HG03457 (cell line): ENCODE data around the gene HPN.

Source experiments
- ATAC-seq: cut with Tn5 transposase; IDR thresholded peaks from one replicate; pipeline ENCODE4 v1.9.1; 2021; ENCODE audit warnings: moderate number of reproducible peaks; ENCODE audit not compliant: unreplicated experiment

HPN gene

GRCh38 chr19:35060160-35060855, 18.8 kb downstream of the HPN start:
- no peak for ATAC-seq

GRCh38 chr19:35061583-35062373, 20.3 kb downstream of the HPN start:
- ATAC-seq = no peak

- ATAC-seq = no peak
Observed at GRCh38 chr19:35062942-35063341, 21.4 kb downstream of the HPN start.

GRCh38 chr19:35063940-35064818, 22.7 kb downstream of the HPN start:
- ATAC-seq = no peak

GRCh38 chr19:35065574-35065973, 24.1 kb downstream of the HPN start:
- no peak for ATAC-seq

DNA sequence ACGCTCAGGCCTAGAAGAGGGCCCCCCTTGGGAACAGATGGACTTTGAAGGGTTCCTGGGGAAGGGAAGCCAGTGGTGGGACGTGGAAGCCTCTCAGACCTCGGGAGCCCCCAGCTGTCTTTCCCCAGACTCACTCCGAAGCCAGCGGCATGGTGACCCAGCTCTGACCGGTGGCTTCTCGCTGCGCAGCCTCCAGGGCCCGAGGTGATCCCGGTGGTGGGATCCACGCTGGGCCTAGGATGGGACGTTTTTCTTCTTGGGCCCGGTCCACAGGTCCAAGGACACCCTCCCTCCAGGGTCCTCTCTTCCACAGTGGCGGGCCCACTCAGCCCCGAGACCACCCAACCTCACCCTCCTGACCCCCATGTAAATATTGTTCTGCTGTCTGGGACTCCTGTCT, 24.6 kb downstream of the HPN start:
- no peak for ATAC-seq

DNA sequence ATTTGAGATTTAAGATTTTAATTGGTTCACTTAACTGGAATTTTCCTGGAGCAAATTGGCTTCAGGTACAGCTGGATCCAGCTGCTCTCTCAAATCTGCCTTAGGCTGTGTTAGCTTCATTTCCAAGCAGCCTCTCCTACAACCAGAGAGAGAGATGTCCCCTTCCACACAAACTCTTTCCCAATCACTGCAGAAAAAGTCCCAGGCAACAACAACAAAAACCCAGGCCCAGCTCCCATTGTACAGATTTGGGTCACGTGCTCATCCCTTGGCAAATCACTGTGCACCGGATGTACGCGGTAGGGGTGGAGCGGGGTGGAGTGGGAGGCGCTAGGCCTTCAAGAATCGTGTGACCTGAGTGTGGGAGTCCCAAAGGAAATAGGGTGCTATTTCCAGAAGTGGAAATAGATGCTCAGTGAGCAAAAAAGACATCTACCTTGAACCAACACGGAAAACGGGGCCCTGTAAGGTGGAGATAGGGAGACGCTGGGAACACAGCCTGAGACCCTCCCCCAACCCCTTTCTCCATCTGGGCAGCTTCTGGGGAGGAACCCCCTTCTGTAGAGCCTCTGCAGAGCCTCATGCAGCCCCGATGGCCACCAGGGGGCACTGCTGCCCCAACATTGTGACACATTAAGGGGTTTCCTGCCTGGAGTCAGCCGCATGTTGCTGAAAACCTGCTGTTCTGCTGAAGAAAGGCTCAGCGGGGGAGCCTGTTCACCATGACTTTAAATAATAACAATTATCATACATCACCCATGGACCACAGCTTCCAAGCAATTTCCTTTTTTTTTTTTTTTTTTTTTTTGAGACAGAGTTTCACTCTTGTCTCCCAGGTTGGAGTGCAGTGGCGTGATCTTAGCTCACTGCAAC, 25.4 kb downstream of the HPN start:
- no peak for ATAC-seq

DNA sequence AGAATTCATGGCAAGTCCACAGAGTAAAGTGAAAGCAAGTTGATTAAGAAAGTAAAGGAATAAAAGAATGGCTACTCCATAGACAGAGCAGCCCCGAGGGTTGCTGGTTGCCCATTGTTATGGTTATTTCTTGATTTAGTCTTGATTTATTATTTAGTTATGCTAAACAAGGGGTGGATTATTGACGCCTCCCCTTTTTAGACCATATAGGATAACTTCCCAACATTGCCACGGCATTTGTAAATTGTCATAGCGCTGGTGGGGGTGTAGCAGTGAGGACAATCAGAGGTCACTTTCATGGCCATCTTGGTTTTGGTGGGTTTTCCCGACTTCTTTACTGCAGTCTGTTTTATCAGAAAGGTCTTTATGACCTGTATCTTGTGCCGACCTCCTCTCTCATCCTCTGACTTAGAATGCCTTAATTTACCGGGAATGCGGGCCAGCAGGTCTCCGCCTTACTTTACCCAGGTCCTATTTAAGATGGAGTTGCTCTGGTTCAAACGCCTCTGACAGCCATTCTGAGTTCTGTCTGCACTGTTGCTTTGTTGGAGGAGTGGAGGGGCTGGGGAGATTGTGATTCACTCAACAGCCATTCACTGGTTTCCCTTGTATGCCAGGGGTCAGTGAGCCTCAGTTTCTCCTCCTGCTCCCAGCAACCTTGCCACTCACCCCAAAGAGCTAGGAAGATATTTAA, 27.6 kb downstream of the HPN start:
- no peak for ATAC-seq

DNA sequence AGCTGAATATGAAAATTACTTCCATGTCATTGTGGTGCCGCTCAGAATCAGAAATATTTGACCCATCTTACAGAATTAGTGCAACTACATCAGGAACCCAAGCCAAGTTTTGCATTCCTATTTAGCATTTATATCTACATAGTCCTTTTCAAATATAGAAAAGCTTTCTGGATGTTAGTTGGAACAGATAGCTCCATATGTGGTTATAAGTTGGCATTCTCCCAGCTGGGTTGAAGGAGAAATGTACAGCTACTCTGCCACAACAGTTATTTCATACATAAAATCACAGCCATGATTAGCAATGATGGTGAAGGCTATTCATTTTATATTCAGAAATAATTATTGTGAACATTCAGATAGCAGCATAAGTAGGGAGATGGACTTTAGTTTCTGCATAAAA, 28.2 kb downstream of the HPN start:
- ATAC-seq = no peak

DNA sequence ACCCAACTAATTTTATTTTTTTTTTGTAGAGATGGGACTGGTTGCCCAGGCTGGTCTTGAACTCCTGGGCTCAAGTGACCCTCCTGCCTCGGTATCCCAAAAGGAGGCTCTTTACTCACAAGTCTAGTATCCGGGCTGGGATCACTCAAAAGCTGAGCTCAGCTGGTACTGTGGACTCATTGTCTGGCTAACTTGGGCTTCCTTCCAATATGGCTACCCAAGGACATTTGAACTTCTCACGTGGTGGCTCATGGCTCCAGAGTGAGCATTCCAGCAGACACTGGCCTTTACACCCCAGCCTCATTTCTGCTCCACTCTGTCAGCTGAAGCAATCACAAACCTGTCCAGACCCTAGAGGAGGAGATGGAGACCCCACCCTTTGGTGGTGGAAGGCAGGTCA, 28.9 kb downstream of the HPN start:
- no peak for ATAC-seq

DNA sequence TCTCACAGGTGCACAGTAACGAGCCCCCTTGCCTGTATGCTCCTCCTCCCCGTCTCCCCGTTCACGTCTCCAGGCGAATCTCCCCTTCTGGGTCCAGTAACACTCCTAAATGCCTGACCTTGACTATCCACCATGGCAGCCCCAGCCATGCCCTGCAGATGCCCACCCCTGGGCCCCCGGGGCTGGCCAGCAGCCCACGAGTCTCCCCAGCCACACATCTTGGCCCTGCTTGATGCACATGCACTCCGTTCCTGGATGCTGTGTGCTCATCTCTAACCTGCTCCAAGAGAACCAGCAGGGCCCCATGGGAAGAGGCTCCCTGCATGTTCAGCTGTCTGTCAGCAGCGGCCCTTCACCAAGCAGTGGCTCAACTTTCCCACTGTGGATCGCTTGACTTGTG, 32.0 kb downstream of the HPN start:
- ATAC-seq = no peak

GRCh38 chr19:35073941-35074340, 32.4 kb downstream of the HPN start:
- no peak for ATAC-seq

GRCh38 chr19:35074426-35075201, 33.1 kb downstream of the HPN start:
- ATAC-seq = no peak

GRCh38 chr19:35075202-35076025, 33.9 kb downstream of the HPN start:
- no peak for ATAC-seq

- no peak for ATAC-seq
Observed at GRCh38 chr19:35076026-35076370, 34.5 kb downstream of the HPN start.

GRCh38 chr19:35076657-35077056, 35.1 kb downstream of the HPN start:
- no peak for ATAC-seq

DNA sequence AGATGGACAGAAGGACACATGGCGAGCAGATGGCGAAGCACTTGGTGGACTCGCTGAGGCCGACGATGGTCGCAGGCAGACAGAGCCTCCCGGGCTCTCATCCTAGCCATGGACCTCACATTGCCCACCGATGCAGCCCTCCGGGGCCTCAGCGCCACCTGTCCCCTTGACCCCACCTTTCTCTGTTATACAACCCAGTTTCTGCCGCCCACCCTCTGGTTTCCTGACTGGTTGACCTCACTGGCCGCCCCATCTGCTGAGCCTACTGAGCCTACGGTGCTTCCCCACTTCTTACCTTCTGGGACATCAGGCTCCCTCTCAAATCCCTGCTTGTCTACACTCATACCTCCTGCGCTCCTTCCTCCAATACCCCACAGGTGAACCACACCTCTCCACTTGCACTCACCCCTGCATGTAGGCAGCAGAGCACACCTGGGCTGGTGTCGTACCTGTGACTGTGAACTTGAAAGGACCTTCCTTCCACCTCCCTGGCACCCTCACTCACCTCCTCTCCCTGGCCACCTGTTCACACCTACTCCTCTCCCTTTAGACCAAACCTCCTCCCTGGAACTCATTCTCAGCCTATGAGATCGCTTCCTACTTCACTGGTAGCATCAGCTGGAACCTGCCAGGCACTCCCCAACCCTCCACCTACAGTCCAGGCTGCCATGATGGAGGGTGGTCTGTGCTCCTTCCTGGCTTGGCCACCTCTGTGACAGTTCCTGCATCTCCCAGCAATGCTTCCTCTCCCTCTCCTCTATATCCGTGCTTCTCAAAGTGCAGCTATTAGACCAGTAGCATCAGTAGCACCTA, 36.1 kb downstream of the HPN start:
- no peak for ATAC-seq

DNA sequence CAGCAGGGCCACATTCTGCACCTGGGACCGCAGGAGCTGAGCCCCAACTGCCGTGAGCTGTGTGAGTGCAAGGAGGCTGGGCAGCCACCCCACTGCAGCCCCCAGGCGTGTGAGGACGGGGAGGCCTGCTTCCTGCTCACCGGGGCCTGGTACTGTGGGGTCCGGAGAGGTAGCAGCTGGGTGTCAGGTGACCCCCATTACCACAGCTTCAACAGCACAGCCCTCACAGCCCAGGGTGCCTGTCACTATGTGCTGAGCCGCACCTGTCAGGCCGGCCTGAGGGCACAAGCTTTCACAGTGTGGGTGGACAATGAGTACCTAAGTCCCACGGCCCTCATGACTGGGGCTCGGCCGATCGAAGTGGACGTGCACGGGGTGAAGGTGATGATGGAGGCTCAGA, 38.3 kb downstream of the HPN start:
- ATAC-seq = no peak
